Panc1 (cell line): ENCODE data around the gene ZGRF1. TPM values are rescaled to one million over a fixed set of nuclear protein-coding genes. Genes with fewer than 3 reads are reported as not detected.
A peak's percentile ranks its signal among the peaks of the same experiment; 100 is the strongest.

Source experiments
- ATAC-seq: fragments of 200-7000 bp; cut with Tn5 transposase; 2 replicates; pipeline ENCODE4 v1.9.1; 2020; ENCODE audit warnings: mild to moderate bottlenecking, moderate library complexity
- BruUV-seq: library from RNA; stranded (reverse); fragments of 400-500 nt; replicated peaks from 2 replicates; lab custom pipeline; 2021; lab: Mats Ljungman, UMichigan
- CTCF ChIA-PET: fragments of 300-600 bp; sonication (Branson Sonifier 250); formaldehyde crosslinking; loops from one replicate; lab custom pipeline; 2022; ENCODE audit warnings: antibody characterized with exemption; lab: Charles Lee
- POLR2A ChIA-PET: fragments of 300-600 bp; sonication (Branson Sonifier 250); formaldehyde crosslinking; loops from one replicate; lab custom pipeline; 2022; ENCODE audit warnings: antibody characterized with exemption; lab: Charles Lee
- DNase-seq: peaks from one replicate; pipeline ENCODE4 v3.0.0-alpha.2; 2010; ENCODE audit warnings: low read depth, low spot score
- H3K27ac ChIP-seq: 2 replicates; pipeline ENCODE4 v1.5.1; 2011; ENCODE audit warnings: mild to moderate bottlenecking, low read length, inconsistent platforms
- H3K27me3 ChIP-seq: fragments of 200-500 bp; sonication (Bioruptor generic); 2 replicates; pipeline ENCODE4 v1.6.0; 2014; ENCODE audit warnings: low read length, inconsistent platforms; ENCODE audit not compliant: control insufficient read depth, insufficient read depth
- H3K36me3 ChIP-seq: fragments of 200-500 bp; sonication (Bioruptor generic); 2 replicates; pipeline ENCODE4 v1.5.1; 2014; ENCODE audit warnings: inconsistent platforms, mild to moderate bottlenecking, low read length, moderate library complexity; ENCODE audit not compliant: control insufficient read depth, insufficient read depth
- H3K4me1 ChIP-seq: 2 replicates; pipeline ENCODE4 v1.5.1; 2011; ENCODE audit warnings: inconsistent platforms, mild to moderate bottlenecking, low read length, moderate library complexity; ENCODE audit not compliant: control insufficient read depth, insufficient read depth
- H3K4me3 ChIP-seq, 2 experiments: 2 replicates each; pipeline ENCODE4 v1.5.1; 2011 to 2012; ENCODE audit warnings: low read depth in 2 of 2, low read length in 2 of 2, mild to moderate bottlenecking in 2 of 2, inconsistent platforms in 1 of 2, moderate library complexity in 1 of 2
- H3K9me3 ChIP-seq: fragments of 200-500 bp; sonication (Bioruptor generic); 2 replicates; pipeline ENCODE4 v1.5.1; 2014; ENCODE audit warnings: low read depth, mild to moderate bottlenecking, inconsistent platforms, low read length, moderate library complexity; ENCODE audit not compliant: control insufficient read depth, insufficient read depth
- CTCF ChIP-seq: fragments of 450-650 bp; IDR thresholded peaks from 2 replicates; pipeline ENCODE4 v1.5.1; 2017; ENCODE audit warnings: mild to moderate bottlenecking
- POLR2AphosphoS5 ChIP-seq: IDR thresholded peaks from 2 replicates; pipeline ENCODE4 v1.6.1; 2012; ENCODE audit warnings: mild to moderate bottlenecking, low read depth, low read length, moderate library complexity
- REST ChIP-seq, 2 experiments: IDR thresholded peaks; 2 replicates each; pipeline ENCODE4 v1.6.1; 2011 to 2012; ENCODE audit warnings: low read depth in 2 of 2, control low read depth in 1 of 2, low read length in 1 of 2, mild to moderate bottlenecking in 1 of 2, moderate library complexity in 1 of 2; ENCODE audit not compliant: insufficient read depth in 1 of 2
- SIN3A ChIP-seq: IDR thresholded peaks from 2 replicates; pipeline ENCODE4 v1.6.1; 2012; ENCODE audit warnings: low read depth, mild to moderate bottlenecking, low read length, moderate library complexity, borderline replicate concordance; ENCODE audit not compliant: insufficient read depth
- TCF7L2 ChIP-seq: IDR thresholded peaks from 2 replicates; pipeline ENCODE4 v1.6.1; 2011; ENCODE audit warnings: mild to moderate bottlenecking, low read depth, low read length, inconsistent platforms
- in situ Hi-C: cut with HindIII; loops from 2 replicates; pipeline ENCODE4 v1.10.0; 2016; ENCODE audit warnings: low sequenced_read_pairs, low pct_unique_long_range_greater_than_20kb
- intact Hi-C: fragments of 100-400 bp; cut with micrococcal nuclease; formaldehyde crosslinking; loops from one replicate; pipeline ENCODE4 v1.10.0; 2022; ENCODE audit not compliant: unreplicated experiment
- total RNA-seq: library from RNA; stranded (reverse); gene quantifications from one replicate; pipeline ENCODE4 v1.2.1, GENCODE V29; 2021; ENCODE audit not compliant: unreplicated experiment

The ZGRF1 gene
- total RNA-seq, 1 experiment from 2014 or later, result 7.4 TPM

- Histone ChIP-seq H3K36me3 (peaks cover 25% of the 10 kb centered on the region), H3K27ac (no peak overlapping the region), H3K9me3 (no peaks in the 10 kb centered on the region), H3K4me1 (0 out of 2 replicates have a peak, but pooled peaks cover 3% of the 10 kb centered on the region), H3K27me3 (no peaks in the 10 kb centered on the region), H3K4me3 (no peak overlapping the region)
- intact Hi-C loops (no loop called here), in situ Hi-C loops (no loop called here)
- ChIA-PET POLR2A (no interaction called here), CTCF (interaction anchor here (0.5 kb wide), 1 partner anchor 286 kb away, joined by 4 read pairs; no protein-coding TSS in a partner anchor)
- TF ChIP-seq POLR2AphosphoS5, result no peak
- TF ChIP-seq REST (IDR thresholded peaks at IDR 0.05; ENCODE audit: insufficient read depth in 1 of 2, low read depth in 2 of 2, low read length in 1 of 2), result no peak
- no peak for ATAC-seq
- DNase-seq, result no peak
- no TSS peak for BruUV-seq
Observed at GRCh38 chr4:112642526-112642925, 5.8 kb upstream of the ZGRF1 start.

- POLR2A ChIA-PET, result interaction anchor here (0.6 kb wide), 1 partner anchor 46 kb away, joined by 3 read pairs; no protein-coding TSS in a partner anchor
Observed at GRCh38 chr4:112637552-112637866, 800 bp upstream of the ZGRF1 start.

More at GRCh38 chr4:112637552-112637866, 800 bp upstream of the ZGRF1 start:
- TF ChIP-seq TCF7L2 (no peak), SIN3A (no peak), CTCF (no peak), REST (IDR thresholded peaks at IDR 0.05; ENCODE audit: insufficient read depth in 1 of 2, low read depth in 2 of 2, low read length in 1 of 2) (no peak), POLR2AphosphoS5 (no peak)
- intact Hi-C loops, result loop anchor here (2.0 to 10.0 kb wide), 2 partner anchors 125 to 457 kb away; no protein-coding TSS in a partner anchor
- Histone ChIP-seq H3K9me3 (no peaks in the 10 kb centered on the region), H3K4me1 (peaks cover 3% of the 10 kb centered on the region; the same call in 1 of the 2 replicates), H3K4me3 (peak overlapping the region; percentile 92 to 98), H3K36me3 (peaks cover 6% of the 10 kb centered on the region; the same call in 1 of the 2 replicates), H3K27me3 (no peaks in the 10 kb centered on the region), H3K27ac (peak overlapping the region; percentile 96)
- peak; percentile 12; the same call in 1 of the 2 replicates for ATAC-seq
- TSS peak; percentile 91 for BruUV-seq
- in situ Hi-C loops, result no loop called here
- CTCF ChIA-PET, result interaction anchor here (0.7 kb wide), 1 partner anchor 777 kb away, joined by 5 read pairs; no protein-coding TSS in a partner anchor
- no peak for DNase-seq
